Choroid plexus epithelial cell (primary cell): Measurements from ENCODE around the gene F8.

Experiments
- DNase-seq: peaks from one replicate; pipeline ENCODE4 v3.0.0-alpha.2; 2010; ENCODE audit warnings: low read depth
- H3K4me3 ChIP-seq: 2 replicates; pipeline ENCODE4 v1.5.1; 2011; ENCODE audit warnings: low read depth, mild to moderate bottlenecking, control low read depth, low read length, moderate library complexity
- TF ChIP-seq, protein P1 (sequence below): conservative IDR thresholded peaks from 2 replicates; pipeline ENCODE4 v1.5.1; 2011; ENCODE audit warnings: low read depth, mild to moderate bottlenecking, control low read depth, inconsistent platforms, low read length, moderate library complexity

Gene F8

GRCh38 chrX:154791939-154792338 lies 230.6 kb downstream of the F8 start:
- DNase-seq: no peak
- H3K4me3 ChIP-seq: no peak overlapping the region
- TF ChIP-seq, protein P1, sequence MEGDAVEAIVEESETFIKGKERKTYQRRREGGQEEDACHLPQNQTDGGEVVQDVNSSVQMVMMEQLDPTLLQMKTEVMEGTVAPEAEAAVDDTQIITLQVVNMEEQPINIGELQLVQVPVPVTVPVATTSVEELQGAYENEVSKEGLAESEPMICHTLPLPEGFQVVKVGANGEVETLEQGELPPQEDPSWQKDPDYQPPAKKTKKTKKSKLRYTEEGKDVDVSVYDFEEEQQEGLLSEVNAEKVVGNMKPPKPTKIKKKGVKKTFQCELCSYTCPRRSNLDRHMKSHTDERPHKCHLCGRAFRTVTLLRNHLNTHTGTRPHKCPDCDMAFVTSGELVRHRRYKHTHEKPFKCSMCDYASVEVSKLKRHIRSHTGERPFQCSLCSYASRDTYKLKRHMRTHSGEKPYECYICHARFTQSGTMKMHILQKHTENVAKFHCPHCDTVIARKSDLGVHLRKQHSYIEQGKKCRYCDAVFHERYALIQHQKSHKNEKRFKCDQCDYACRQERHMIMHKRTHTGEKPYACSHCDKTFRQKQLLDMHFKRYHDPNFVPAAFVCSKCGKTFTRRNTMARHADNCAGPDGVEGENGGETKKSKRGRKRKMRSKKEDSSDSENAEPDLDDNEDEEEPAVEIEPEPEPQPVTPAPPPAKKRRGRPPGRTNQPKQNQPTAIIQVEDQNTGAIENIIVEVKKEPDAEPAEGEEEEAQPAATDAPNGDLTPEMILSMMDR: no peak

DNA sequence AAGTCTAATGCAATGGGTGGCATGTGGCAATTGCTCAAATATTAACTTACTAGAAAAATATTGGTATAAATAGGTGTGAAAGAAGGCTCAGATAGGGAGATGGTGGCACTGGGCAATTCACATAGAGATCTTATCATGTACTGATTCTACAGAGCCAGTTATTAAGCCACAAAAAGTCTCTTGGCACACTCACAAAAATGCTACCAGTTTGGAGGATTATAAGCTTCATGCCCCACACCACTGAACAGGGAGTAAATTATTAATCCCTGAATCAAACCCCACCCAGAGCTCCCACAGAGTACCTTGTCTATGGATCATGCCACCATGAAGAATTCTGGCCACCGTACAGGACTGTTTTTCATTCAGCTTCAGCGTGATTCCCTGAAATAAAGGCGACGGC lies 231.1 kb downstream of the F8 start:
- no peak for DNase-seq
- no peak overlapping the region for H3K4me3 ChIP-seq
- TF ChIP-seq, protein P1: no peak
